Subcutaneous adipose tissue (tissue), 4 donors: ENCODE data around the gene NATD1. TPM values are rescaled to one million over a fixed set of nuclear protein-coding genes. Genes with fewer than 3 reads are reported as not detected.

Experiments
- total RNA-seq, 4 donors: library from RNA; depleted of rRNA; stranded (reverse); fragments of >200 nt; gene quantifications; one replicate each; pipeline ENCODE4 v1.1.0, GENCODE V29; 2016
- TF ChIP-seq, protein P1 (sequence below): fragments of 450-650 bp; IDR thresholded peaks from one replicate; pipeline ENCODE4 v1.5.1; 2016; ENCODE audit warnings: low read depth, mild to moderate bottlenecking, control low read depth, antibody characterized with exemption, moderate library complexity

Gene NATD1
- total RNA-seq, 4 donors from 2014 or later, result 4.9 to 31.6 (median 15.1) TPM

DNA sequence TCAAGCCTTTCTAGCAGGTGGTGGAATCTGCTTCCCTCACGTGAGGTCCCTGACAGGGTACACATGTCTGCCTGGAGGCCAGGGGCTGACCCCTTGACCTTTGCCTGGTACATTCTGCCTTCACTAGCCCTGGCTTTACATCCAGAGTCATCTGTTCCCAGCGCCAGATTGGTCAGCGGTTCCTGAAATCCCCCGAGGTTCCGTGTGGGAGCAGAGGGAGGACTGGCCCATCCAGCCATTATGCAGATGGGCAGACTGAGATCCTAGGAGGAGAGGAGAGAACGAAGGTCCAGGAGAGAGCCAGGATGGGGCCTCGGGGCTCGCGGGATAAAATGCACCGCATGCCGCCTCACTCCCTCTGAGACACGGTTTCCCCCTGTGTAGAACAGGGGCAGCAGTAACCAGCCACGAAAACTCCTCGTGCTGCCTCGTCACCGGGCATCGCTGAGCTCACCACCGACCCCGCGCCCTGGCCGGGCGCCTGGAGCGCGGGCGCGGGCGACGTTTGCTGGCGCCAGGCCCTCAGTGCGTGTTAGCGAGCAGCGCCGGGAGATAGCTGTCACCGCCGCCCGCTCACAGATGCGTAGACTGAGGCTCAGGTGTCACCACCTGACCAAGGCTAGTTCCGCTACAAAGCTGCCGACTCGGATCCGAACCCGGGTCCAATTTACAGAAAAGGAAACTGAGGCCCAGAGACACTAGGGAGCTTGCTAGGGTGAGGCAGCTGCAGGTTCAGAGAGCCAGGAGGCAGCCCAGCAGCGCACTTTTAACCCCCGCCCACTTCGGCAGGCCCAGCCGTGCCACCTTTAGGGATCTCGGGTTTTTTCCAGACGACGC, 30.5 kb upstream of the NATD1 start:
- TF ChIP-seq, protein P1, sequence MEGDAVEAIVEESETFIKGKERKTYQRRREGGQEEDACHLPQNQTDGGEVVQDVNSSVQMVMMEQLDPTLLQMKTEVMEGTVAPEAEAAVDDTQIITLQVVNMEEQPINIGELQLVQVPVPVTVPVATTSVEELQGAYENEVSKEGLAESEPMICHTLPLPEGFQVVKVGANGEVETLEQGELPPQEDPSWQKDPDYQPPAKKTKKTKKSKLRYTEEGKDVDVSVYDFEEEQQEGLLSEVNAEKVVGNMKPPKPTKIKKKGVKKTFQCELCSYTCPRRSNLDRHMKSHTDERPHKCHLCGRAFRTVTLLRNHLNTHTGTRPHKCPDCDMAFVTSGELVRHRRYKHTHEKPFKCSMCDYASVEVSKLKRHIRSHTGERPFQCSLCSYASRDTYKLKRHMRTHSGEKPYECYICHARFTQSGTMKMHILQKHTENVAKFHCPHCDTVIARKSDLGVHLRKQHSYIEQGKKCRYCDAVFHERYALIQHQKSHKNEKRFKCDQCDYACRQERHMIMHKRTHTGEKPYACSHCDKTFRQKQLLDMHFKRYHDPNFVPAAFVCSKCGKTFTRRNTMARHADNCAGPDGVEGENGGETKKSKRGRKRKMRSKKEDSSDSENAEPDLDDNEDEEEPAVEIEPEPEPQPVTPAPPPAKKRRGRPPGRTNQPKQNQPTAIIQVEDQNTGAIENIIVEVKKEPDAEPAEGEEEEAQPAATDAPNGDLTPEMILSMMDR, result no peak

DNA sequence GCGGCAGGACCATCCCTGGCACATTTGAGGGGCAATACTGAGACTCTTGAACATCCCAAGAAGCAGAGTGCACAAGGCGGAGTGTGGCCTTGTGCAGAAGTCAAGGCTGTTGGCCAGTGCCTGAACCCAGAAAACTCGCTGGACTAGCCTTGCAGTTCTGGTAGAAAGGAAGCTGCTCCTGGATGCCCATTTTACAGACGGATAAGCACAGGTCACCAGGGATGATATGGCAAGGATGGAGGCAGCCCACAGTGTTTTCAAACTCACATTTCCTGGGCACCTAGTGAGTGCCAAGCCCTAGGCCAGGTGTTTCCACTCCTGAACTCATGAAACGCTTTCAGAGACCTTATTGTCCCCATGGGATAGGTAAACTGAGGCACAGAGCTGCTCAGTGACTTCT, 29.6 kb upstream of the NATD1 start:
- TF ChIP-seq, protein P1, result no peak

DNA sequence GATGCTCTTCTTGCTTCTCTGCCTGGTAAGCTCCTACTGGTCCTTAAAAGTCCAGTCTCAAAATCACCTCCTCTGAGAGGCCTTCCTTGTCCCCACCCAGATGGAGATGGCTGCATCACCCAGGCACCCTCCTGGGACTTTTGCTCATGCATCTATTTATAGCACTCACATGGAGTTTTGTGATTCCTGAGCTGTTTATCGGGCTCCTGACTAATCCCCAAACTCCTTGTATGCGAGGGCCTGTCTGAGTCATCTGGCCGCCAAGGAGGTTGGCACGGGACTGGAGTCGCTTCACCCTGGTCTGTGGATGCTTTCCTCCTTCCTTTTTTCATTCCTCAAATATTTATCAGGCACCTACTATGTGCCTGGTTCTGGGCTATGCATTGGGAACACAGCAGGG, 29.0 kb upstream of the NATD1 start:
- TF ChIP-seq, protein P1, result no peak

DNA sequence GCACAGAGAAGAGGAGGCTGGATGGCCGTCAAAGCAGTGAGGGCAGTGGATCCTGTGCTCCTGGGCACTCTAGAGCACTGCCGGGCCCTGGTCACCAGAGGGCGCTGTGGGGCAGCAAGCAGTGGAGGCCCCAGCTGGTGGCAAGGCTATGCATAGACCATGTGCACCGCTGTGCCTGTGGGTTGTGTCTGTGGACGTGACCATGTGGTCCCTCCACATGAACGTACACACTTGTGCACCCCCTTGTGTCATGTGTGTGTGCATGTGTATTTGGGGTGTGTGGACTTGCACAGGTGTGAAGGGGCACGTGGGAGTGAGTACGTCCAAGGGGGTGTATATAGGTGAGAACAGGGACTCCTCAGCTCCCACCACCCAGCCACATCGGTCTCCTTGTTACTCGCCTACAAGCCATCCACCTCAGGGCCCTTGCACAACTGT, 26.9 kb upstream of the NATD1 start:
- TF ChIP-seq, protein P1, result no peak

DNA sequence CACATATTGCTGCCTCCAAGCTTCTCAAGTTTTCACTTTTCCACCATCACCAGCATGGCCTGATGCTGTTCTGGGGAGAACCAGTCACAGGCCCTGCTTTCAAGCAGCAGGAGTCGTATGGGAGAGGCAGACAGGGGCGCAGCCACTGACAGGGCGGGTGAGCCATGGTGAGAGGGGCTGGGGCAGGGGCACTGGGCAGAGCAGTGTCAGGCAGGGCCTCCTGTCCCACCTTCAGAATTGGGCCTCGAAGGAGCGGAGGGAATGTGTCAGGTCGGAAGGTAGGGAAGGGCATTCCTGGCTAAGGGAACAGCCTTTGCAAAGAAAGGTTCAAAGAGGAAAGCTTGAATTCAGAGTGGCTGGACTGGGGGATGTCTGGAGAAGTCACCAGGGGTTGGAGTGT, 26.4 kb upstream of the NATD1 start:
- TF ChIP-seq, protein P1, result no peak

DNA sequence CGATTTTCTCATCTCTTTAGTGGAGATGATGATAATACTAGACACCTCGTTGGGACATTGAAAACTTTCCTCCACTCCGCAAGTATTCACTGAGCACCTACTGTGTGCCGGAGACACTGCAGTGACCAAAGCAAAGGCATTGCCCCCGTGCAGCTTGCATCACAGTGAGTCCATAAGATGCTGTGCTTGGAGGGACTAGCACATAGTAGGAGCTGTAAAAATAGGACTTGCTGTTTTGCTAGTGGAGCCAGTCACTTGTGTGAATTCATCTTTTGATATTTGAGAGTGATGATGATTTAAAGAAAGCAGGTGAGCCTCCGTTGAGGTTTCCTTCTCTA, 26.0 kb upstream of the NATD1 start:
- TF ChIP-seq, protein P1, result no peak

DNA sequence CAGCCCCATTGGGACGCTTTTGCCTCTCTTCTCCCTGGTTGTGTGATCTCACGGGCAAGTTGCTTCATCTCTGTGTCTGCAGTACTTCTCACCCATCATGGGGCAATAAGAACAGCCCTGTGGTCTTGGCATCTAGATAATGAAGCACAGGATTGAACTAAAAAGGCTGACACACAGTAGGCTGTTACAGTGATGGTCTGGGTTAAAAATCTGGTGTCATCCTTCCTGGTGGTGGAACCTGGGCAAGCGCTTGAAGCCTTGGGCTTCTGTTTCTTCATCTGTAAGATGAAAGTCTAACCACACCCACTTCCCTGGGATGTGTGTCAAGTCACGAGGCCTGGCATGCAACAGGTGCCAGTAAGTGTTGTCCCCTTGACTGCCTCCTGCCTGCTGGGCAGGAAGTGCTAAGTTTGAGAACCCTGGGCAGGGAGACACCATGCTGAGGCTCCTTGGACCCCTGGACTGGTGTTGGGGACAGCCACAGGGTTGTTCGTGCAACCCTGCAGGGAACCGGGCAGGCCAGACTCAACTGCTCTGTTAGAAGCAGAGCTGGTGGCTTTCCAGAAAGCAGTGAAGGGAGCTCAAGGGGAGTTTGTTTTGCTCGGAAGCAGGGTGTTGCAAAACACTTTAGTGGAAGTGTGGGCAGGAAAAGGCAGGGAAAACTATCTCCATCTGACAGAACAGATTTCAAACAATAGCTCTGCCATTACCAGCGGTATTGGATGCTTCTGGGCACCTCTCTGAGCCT, 25.4 kb upstream of the NATD1 start:
- TF ChIP-seq, protein P1, result no peak
